DMS 273 treated with DMSO at 0.1 percent for 48 hours (cell line): ENCODE data around the gene PEX16.
"Not testable (repeated sequence)": the region's sequence is repeated elsewhere in the genome, so short reads cannot be mapped to it uniquely, and the experiment has no call there.

Source experiments
- DNase-seq: peaks from one replicate; lab custom pipeline; 2025; lab: John Stamatoyannopoulos, UW

PEX16 gene

DNA sequence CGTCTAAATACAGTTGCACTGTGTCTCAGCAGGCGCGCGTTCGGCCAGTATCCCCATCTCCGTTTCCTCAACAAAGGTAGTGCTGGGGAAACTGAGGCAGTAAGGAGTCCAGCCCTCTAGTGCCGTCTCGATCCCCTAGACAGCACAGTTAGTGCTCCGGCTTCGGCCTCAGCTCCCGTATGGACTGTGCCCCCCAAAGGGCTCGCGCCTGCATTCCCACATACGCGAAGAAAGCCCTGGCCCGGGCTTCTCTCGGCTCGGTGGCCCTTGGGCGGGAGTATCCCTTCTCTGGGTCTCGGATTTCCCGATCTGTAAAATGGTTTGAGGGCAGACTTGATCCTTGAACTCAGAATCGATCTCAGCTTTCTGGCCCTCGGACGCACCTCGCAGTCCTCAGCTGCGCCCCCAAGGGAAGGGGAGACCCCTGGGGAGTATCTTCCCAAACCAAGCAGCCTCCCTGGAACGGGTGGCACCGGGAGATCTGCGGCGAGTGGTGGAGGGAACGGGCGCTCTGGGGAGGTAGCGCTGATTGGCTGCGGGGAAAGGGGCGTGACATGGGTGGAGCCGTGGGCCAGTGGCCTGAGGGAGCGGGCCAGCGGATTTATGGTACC lies 759 bp upstream of the PEX16 start:
- DNase-seq, result peak; percentile 44

DNA sequence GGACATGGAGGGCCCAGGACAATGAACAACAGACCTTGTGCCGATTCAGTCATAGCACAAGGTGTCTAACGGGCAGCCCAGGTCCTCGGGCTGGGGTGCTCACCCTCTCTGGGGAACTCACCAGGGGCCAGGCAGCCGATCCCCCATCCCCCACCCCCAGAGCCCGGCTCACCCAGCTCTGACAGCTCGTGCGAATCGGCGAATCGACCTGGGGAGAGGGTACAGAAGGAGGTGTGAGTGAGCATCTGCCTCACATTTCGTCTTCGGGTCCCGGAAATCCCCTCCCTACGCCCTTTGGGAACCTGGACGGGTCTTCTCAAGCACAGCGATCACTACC lies 423 bp downstream of the PEX16 start:
- DNase-seq, result no peak

DNA sequence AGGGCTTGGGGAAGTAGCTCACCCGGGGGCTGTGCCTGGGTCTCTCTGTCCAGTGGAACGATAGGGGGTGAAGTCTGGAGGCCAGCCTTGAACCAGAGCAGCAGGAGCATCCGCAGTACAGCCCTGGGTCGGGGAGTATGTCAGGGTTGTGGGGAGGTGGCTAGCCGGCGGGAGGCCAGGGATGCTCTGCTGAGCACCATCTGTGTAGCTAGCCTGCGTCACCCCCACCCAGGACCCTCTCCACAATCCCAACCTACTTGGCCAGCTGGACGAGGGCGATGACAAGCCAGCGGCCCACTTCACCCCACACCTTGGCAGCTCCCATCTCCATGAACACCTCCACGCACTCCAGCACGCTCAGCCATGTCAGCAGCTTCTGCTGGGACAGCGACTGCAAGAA lies 2.2 kb downstream of the PEX16 start:
- no peak for DNase-seq

DNA sequence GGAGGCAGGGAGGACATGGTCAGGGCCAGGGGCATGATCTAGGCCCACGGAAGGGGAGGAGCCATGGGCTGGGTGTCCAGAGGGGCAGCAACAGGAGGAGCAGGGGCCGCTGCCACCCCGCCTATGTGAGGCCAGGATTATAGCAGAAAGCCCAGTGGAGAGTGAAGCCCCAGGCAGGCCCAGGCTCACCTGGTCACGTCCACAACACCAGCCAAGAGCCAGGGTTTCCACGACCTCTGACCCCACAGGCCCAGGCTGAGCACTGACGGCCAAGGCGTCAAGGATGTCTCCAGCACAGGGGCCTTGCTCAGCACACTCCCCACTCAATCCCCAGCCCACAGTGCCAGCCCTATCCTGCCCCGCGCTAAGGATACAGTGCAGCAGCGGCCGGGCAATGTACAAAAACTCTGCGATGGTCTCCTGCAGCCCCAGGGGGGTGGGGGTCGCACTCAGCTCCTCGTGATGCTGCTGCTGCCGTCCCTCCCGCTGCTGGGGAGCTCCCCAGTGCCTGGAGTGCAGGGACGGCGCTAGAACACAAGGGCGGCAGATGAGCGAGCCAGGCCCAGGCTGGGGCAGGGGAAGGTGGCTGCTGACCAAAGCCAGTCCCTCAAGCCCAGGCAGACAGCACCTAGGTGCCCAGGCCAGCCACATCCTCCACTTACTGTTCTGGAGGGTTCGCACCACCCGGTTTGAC lies 3.6 kb downstream of the PEX16 start:
- no peak for DNase-seq

DNA sequence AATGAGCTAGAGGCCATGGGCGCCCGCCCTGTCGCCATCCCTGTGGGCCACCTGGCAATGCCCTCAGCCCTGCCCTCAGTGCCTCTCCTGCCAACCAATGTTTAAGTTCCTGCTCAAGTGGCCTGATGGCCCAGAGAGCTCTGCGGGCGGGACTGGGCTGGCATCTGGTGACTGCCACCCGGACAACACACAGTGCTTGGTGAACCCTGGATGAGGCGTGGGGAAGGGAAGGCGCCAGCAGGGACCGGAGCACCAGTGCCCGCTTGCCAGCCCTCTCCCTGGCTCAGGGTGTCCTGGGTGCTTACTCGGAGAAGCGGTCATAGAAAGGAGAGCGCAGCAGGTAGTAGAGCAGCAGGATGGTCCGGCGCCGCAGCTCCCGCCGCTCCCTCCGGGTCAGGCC lies 4.2 kb downstream of the PEX16 start:
- DNase-seq, result no peak

DNA sequence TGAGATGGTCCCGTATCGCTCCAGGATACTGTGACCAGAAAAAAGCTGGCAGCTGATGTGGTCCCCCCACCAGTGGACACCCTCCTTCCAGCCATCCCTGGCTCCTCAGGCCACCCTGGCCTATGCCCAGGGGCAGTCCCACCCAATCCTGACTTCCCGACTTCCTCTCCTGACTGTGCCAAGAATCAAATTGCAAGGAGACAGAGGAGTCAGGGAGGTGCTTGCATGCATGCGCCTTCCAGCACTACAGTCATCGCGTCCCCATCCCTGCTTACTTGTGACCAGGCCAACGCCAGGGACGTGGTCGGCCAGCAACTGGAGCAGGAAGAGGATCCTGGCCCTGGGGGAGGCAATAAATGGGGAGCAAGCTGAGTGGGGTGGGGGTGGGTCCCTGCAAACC lies 7.1 kb downstream of the PEX16 start:
- no peak for DNase-seq

DNA sequence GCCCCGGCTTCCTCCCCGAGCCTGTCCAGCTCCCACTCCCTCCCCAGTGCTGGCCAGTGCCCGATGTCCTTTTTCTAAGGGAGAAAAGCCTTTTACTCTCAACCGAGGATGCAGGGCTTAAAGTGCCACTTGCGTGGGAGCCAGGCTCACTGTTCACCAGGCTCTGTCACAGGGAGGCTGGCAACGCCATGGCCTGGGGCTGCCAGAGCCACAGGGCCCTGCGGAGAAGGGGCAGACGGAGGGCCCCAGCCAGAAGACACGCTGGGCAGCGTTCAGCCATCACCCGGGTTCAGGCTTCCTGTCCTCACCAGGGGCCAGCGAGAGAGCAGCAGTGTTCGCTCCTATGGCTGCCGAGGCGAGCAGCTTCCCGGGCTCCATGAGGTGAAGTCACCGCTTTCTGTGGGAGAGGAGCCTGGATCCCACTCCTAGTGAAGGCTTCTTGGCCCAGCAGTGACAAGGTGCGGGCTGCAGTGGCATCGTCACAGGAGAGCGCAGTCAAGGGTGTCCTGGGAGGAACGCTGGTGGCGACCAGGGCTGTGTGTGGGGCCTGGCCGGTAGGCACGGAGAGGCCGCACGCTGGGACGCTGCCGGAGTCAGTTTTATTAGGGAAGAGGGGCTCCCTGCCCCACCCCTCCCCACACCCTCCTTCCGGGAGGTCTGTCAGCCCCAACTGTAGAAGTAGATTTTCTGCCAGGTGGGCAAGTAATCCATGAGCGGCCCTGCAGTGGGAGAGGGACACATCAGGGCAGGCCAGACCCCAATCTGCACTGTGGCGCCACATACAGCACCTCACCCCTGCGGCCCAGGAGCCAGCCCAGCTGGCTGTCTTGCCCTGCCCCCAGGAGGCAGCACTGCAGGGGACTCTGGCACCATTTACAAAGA lies 7.8 kb downstream of the PEX16 start:
- DNase-seq, result no peak

DNA sequence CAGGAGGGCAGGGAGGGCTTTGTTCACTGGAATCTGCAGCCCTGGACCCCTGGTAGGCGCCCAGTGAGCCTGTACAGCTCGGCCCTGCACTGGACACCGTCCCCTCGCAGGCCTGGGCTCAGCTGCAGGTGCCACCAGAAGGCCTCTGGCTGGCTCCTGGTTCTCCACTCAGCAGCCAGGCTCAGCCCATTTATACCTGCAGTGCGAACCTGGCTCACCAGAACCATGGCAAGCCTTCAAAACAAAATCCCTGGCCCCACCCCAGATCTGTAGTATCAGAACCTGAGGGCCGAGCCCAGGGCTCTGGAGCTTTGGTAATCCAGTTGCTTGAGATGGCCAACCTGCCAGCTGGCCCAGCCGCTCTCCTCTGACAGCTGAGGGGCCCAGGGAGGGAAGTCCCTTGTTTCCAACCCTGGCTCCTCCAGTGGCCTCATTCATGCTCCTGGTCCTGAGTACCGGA lies 9.7 kb downstream of the PEX16 start:
- no peak for DNase-seq

DNA sequence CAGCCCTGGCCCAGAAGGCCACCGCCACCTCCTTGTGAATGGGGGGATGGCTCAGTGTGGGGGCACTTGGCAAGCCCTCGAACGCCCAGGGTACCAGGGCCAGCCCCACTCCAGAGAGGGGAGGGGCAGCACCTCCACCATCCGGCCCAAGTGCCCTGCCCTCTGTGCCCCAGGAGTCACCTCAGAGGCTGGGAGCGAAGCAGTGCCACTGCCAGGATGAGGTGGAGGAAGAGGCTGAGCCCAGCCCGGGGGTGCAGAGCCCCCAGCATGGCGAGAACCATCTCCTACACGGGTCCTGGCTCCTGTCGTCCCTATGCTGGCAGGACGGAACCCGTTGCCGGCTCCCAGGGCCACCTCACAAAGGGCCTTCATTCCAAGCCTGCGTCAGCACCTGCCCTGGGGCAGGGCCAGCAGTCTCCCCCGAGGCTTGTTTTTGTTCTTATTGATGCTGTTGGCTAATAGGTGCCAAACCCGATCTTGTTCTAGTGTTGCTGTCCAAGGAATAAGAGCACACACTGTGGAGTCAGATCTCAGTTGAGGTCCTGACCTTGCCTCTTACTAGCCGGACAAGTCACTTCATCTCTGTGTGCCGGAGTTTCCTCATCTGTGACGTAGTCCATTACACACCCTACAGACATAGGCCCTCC lies 10.6 kb downstream of the PEX16 start, which contains the start of gene FREY1:
Gene FREY1 (minus strand): TSS at position 307 of the 647 bp plus-strand sequence. CDS start 26 bp downstream, at position 281.
- no peak for DNase-seq

DNA sequence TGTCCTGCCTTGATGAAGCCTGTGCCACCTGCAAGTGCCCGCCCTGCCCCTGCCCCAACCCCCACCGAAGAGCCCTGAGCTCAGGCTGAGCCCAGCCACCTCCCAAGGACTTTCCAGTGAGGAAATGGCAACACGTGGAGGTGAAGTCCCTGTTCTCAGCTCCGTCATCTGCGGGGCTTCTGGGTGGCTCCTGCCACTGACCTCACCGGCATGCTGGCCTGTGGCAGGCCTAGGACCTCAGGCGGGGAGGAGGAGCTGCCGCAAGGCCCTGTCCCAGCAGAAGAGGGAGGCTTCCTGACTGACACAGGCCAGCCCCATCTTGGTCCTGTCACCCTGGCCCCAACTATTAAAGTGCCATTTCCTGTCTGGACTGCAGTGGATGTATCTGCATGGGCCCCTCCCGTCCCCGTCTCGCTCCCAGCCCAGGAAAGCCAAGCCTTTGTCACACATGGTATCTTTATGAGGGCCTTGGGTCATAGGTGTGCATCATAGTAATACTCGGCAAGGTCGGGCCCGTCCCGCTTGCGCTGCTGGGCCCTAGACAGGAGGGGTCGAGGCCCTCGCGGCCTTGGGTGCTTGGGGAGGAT lies 11.5 kb downstream of the PEX16 start:
- no peak for DNase-seq

DNA sequence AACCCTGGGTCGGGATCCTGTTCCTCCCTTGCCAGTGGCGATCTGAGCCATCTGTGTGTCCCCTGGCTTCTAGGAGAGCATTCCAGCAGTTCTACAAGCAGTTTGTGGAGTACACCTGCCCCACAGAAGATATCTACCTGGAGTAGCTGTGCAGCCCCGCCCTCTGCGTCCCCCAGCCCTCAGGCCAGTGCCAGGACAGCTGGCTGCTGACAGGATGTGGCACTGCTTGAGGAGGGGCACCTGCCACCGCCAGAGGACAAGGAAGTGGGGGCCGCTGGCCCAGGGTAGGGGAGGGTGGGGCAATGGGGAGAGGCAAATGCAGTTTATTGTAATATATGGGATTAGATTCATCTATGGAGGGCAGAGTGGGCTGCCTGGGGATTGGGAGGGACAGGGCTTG lies 12.1 kb downstream of the PEX16 start:
- not testable (repeated sequence) for DNase-seq

DNA sequence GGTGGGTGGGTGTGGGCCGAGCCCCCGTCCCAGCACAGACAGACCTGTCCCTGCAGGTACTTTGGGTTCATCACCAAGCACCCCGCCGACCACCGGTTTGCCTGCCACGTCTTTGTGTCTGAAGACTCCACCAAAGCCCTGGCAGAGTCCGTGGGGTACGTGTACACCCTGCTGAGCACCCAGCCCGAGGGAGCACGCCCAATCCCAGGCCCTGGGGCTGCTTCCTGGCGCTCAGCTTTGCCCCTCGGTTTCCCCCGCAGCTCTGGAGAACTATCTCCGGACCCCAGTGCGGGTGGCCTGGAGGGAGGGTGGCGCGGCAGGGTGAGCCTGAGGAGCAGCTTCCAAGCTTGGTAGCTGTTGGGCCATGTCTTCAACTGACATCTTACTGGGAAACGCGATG lies 12.6 kb downstream of the PEX16 start:
- no peak for DNase-seq

DNA sequence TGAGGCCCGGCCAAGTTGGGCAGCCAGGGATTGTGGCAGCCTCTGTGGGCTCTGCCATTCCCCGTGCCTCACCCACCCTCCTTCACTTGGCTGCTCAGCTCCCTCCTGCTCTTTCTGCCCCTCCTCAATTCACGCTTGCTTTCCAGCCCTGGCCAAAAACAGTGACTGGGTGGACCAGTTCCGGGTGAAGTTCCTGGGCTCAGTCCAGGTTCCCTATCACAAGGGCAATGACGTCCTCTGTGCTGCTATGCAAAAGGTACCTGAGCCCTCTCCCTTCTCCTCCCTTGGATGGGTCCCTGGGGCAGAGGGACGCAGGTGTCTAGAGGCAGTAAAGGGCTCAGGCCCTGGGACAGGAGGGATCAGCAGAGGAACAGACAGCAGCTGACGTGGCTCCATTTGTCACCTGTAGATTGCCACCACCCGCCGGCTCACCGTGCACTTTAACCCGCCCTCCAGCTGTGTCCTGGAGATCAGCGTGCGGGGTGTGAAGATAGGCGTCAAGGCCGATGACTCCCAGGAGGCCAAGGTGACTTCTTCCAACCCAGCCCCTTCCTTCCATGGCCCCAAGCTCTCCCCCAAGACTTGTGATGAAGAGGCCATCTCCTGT lies 13.3 kb downstream of the PEX16 start:
- DNase-seq, result no peak

DNA sequence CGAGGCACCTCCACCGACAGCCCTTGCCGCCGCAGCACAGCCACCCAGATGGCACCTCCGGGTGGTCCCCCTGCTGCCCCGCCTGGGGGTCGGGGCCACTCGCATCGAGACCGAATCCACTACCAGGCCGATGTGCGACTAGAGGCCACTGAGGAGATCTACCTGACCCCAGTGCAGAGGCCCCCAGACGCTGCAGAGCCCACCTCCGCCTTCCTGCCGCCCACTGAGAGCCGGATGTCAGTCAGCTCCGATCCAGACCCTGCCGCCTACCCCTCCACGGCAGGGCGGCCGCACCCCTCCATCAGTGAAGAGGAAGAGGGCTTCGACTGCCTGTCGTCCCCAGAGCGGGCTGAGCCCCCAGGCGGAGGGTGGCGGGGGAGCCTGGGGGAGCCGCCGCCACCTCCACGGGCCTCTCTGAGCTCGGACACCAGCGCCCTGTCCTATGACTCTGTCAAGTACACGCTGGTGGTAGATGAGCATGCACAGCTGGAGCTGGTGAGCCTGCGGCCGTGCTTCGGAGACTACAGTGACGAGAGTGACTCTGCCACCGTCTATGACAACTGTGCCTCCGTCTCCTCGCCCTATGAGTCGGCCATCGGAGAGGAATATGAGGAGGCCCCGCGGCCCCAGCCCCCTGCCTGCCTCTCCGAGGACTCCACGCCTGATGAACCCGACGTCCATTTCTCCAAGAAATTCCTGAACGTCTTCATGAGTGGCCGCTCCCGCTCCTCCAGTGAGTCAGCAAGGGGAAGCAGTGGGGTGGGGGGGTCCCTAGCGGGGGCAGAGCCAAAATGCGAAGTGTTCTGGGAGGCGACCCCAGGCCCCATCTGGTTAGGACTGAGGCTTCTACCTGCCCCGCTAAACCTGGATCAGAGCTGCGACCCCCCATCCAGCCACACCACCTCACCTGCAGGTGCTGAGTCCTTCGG lies 15.0 kb downstream of the PEX16 start:
- DNase-seq, result no peak

DNA sequence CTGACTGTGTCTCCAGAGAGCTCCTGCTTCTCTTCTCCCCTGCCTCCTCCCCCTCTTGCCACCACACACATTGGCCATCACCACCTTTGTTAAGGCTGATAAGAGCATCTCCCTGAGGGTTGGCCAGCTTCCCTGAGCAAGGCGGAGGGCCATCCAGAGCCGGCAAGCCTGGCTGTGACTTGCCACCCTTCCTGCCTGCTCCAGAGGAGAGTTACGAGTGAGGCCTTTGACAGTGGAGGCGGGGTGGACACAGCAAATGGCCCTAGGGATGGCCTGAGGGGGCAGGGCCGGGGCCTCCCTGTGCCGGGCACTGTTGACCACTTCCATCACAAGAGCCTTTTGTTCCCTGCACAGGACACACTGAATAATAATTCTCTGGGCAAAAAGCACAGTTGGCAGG lies 16.1 kb downstream of the PEX16 start:
- no peak for DNase-seq

DNA sequence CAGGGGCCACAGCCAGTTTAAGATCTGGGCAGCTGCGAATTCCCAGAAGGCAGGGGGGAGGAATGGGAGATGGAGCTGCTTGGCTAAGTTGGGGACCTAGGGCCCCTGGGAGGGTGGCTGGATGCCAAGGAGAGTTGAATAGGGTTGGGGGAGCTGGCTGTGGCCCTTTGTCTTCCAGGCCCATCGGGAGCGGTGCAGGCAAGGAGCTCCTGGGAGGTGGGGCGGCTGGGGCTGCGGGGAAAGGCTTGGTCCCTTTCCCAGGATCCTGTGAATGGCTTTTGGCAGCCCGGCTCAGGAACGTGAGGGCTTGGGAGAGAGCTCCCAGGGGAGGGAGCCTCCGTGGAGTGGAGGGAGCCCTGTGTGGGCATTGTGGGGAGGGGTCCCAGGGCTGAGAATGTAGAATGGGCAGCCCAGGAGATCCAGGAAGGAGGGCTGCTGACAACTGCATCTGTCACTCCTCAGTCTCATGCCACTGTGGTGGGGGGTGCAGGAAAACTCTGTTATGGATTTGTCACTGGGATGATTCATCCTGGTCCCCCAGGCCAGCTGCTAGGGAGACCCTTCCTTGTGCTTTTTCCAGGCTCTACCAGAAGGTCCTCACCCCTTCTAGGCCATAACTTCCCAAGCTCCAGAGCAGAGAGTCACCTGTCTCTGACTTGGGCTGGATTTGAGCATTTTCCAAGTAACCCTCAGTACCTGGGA lies 16.6 kb downstream of the PEX16 start:
- no peak for DNase-seq

DNA sequence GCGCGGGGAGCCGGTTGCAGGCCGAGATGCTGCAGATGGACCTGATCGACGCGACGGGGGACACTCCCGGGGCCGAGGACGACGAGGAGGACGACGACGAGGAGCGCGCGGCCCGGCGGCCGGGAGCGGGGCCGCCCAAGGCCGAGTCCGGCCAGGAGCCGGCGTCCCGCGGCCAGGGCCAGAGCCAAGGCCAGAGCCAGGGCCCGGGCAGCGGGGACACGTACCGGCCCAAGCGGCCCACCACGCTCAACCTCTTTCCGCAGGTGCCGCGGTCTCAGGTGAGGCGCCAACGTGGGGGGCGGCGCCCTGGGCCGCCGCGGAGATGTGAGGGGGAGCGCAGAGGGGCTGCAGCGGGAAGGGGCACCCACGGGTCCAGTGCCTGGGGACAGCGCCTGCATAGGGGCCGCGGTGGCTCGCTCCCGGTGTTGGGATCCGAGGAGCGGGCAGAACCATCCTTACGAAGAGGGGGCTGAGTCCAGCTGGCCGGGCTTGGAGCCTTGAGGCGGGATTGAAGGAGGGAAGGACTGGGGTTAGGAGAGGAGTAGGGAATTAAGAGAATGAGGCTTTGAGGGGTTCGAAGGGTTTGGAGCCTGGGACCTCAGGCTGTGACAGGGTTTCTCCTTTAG lies 17.4 kb downstream of the PEX16 start:
- DNase-seq, result not testable (repeated sequence)

DNA sequence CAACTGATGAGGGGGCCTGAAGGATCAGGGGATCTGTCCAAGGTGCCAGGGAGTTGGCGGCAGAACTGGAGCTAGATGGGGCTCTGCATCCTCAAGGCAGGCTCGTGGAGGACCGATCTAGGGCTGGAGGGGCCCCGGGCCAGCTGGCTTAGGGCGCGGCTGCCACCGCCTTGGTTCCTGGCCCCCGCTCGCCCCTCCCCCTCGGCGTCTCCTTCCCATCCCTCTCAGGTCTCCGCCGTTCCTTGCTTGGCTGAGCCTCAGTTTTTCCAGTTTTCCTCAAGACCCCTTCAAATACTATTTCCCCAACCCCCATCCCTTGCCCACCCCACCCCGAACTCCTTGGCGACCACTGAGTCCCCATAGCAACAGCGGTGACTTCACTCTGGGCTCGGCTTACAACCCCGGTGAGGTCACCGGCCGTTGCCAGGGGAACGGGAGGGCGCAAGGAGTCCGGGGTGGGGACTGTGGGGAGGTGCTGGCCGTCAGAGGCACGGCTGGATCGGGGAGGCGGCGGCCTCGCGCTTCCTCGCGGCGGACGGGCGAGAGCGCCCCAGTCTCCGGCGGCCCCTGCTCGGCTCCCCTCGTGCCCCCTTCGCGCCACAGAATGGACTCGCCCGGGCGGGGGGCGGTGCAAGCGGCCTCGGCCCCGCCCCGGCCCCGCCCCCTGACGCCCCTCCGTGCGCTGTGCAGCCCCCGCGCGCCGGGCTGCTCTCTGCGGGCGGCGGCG lies 18.1 kb downstream of the PEX16 start:
- peak; percentile 64 for DNase-seq

DNA sequence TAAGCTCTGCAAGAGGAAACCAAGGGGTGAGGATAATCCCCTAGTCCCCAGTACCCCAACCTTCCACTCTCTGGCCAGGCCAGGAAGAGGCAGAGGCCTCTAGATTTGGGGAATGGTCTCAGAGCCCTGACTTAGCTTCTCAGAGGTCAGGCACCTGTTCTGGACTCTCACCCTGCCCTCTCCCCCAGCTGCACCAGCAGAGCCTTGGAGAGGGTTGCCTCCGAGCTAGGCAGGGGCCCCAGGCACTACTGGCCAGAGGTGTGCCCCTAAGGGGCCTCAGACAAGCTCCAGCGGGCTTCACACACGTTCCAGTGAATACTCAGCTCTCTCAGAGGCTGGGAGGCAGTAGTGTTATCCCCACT lies 18.6 kb downstream of the PEX16 start:
- no peak for DNase-seq
